Naive B cell (primary cell): Measurements from ENCODE around the gene RNF40. TPM values are rescaled to one million over a fixed set of nuclear protein-coding genes. Genes with fewer than 3 reads are reported as not detected.

ENCODE experiments used
- ATAC-seq, 2 donors: fragments of 150-1000 bp; cut with Tn5 transposase; 2 replicates each; pipeline ENCODE4 v1.10.0; 2021; ENCODE audit warnings: low read depth in 2 of 2, mild to moderate bottlenecking in 2 of 2, moderate library complexity in 2 of 2
- DNase-seq: peaks from one replicate; pipeline ENCODE4 v3.0.0; 2022
- H3K27ac Mint-ChIP-seq, 6 donors: one replicate each; pipeline ENCODE4 v1.8.0; 2020 to 2022; ENCODE audit warnings: mild to moderate bottlenecking in 6 of 6, mixed read lengths in 6 of 6, moderate library complexity in 5 of 6, inconsistent platforms in 2 of 6
- H3K27me3 Mint-ChIP-seq, 3 donors: one replicate each; pipeline ENCODE4 v1.8.0; 2021 to 2022; ENCODE audit warnings: mixed read lengths in 3 of 3, mild to moderate bottlenecking in 1 of 3
- H3K36me3 Mint-ChIP-seq, 2 donors: one replicate each; pipeline ENCODE4 v1.8.0; 2020 to 2022; ENCODE audit warnings: mixed read lengths in 2 of 2, inconsistent platforms in 1 of 2, mild to moderate bottlenecking in 1 of 2
- H3K4me1 Mint-ChIP-seq, 3 donors: one replicate each; pipeline ENCODE4 v1.8.0; 2020 to 2022; ENCODE audit warnings: mixed read lengths in 3 of 3, inconsistent platforms in 1 of 3, mild to moderate bottlenecking in 1 of 3, moderate library complexity in 1 of 3
- H3K4me3 Mint-ChIP-seq, 8 donors: one replicate each; pipeline ENCODE4 v1.8.0; 2020 to 2022; ENCODE audit warnings: mild to moderate bottlenecking in 8 of 8, mixed read lengths in 8 of 8, moderate library complexity in 8 of 8, inconsistent platforms in 2 of 8
- H3K9me3 Mint-ChIP-seq, 7 donors: one replicate each; pipeline ENCODE4 v1.8.0; 2020 to 2022; ENCODE audit warnings: mixed read lengths in 7 of 7, mild to moderate bottlenecking in 5 of 7, inconsistent platforms in 2 of 7, moderate library complexity in 1 of 7
- polyA plus RNA-seq, 6 donors: library from polyadenylated mRNA; unstranded; fragments of 300-500 nt; fragmentation: Illumina TruSeq; gene quantifications; one replicate each; pipeline ENCODE4 v1.2.3, GENCODE V29; 2021; ENCODE audit warnings: low read depth in 6 of 6

RNF40 gene
- polyA plus RNA-seq: 10 to 100 TPM; 15.0 to 51.6 (median 28.8) TPM

GRCh38 chr16:30761928-30762902 lies at the start of gene RNF40, which contains the start of gene CFAP119:
TSS of gene RNF40 (plus strand) at chr16:30762322. CDS start at chr16:30762546, 224 bp downstream.
TSS of gene CFAP119 (minus strand) at chr16:30762062. CDS start at chr16:30761748, 314 bp downstream.
- H3K36me3 Mint-ChIP-seq: peaks cover 5 to 8% of the 10 kb centered on the region in 2 donors
- peak within 1 kb of the TSS; percentile 90 to 99 (median 96) for H3K27ac Mint-ChIP-seq
- ATAC-seq (peak; percentile 88 to 89), DNase-seq (peak; percentile 95)
- H3K4me3 Mint-ChIP-seq: peak within 1 kb of the TSS; percentile 93 to 98 (median 98)
- no peaks in the 10 kb centered on the region for H3K27me3 Mint-ChIP-seq
- no peaks in the 10 kb centered on the region for H3K9me3 Mint-ChIP-seq
- H3K4me1 Mint-ChIP-seq: peaks cover 29 to 41% (median 38%) of the 10 kb centered on the region in 3 donors

GRCh38 chr16:30715750-30716445 lies 46.2 kb upstream of the RNF40 start:
- Mint-ChIP-seq H3K27ac (peak overlapping the region; percentile 48 to 88 (median 82)), H3K27me3 (no peaks in the 10 kb centered on the region), H3K36me3 (peaks cover 43 to 51% of the 10 kb centered on the region in 2 donors), H3K4me3 (peak overlapping the region in 3 of 8 donors; percentile 1 to 10 (median 5)), H3K9me3 (peaks cover 0 to 2% (median 0%) of the 10 kb centered on the region in 7 donors), H3K4me1 (peaks cover 14 to 23% (median 15%) of the 10 kb centered on the region in 3 donors)
- DNase-seq: no peak
- peak; percentile 89 to 97 for ATAC-seq

GRCh38 chr16:30720086-30720485 lies 42.0 kb upstream of the RNF40 start:
- H3K4me3 Mint-ChIP-seq: no peak overlapping the region
- no peak for DNase-seq
- H3K9me3 Mint-ChIP-seq: peaks cover 0 to 2% (median 0%) of the 10 kb centered on the region in 7 donors
- no peak for ATAC-seq
- H3K27ac Mint-ChIP-seq: peak overlapping the region in 1 of 6 donors; percentile 85
- no peaks in the 10 kb centered on the region for H3K27me3 Mint-ChIP-seq
- peaks cover 29 to 59% of the 10 kb centered on the region in 2 donors for H3K36me3 Mint-ChIP-seq
- H3K4me1 Mint-ChIP-seq: peaks cover 24 to 28% (median 27%) of the 10 kb centered on the region in 3 donors

GRCh38 chr16:30720694-30721093 lies 41.4 kb upstream of the RNF40 start:
- Mint-ChIP-seq H3K9me3 (no peaks in the 10 kb centered on the region), H3K4me1 (peaks cover 20 to 29% (median 28%) of the 10 kb centered on the region in 3 donors), H3K36me3 (peaks cover 25 to 53% of the 10 kb centered on the region in 2 donors), H3K4me3 (no peak overlapping the region), H3K27me3 (no peaks in the 10 kb centered on the region), H3K27ac (no peak overlapping the region)
- no peak for ATAC-seq
- no peak for DNase-seq

- Mint-ChIP-seq H3K36me3 (peaks cover 20 to 49% of the 10 kb centered on the region in 2 donors), H3K9me3 (no peaks in the 10 kb centered on the region), H3K27me3 (no peaks in the 10 kb centered on the region), H3K4me3 (peak overlapping the region in 1 of 8 donors; percentile 82), H3K4me1 (peaks cover 19 to 31% (median 28%) of the 10 kb centered on the region in 3 donors), H3K27ac (peak overlapping the region in 1 of 6 donors; percentile 2)
- DNase-seq (no peak), ATAC-seq (no peak)
Observed at GRCh38 chr16:30721167-30721566, 41.0 kb upstream of the RNF40 start.

- ATAC-seq (no peak), DNase-seq (no peak)
- H3K27ac Mint-ChIP-seq: peak overlapping the region in 2 of 6 donors; percentile 2 to 31
- no peak overlapping the region for H3K4me3 Mint-ChIP-seq
- no peaks in the 10 kb centered on the region for H3K27me3 Mint-ChIP-seq
- H3K9me3 Mint-ChIP-seq: no peaks in the 10 kb centered on the region
- peaks cover 19 to 44% of the 10 kb centered on the region in 2 donors for H3K36me3 Mint-ChIP-seq
- H3K4me1 Mint-ChIP-seq: peaks cover 17 to 28% (median 28%) of the 10 kb centered on the region in 3 donors
Observed at GRCh38 chr16:30721606-30722005, 40.5 kb upstream of the RNF40 start.

DNA sequence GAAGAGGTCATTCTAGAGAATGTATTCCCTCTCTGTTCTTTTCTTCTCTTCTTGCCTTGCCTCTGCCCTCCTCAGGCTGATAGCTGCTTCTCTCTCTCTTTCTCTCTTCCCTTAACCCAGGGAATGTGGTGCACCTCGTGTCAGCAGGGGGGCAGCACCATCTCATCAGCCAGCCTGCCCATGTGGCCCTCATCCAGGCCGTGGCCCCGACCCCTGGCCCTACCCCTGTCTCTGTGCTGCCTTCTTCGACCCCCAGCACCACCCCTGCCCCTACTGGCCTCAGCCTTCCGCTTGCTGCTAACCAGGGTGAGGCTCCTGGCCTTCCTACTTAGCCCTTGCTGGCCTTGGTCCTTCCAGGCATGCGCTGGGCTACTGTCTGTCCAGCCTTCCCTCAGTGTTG lies 39.7 kb upstream of the RNF40 start:
- DNase-seq (no peak), ATAC-seq (peak; percentile 21 to 49)
- peaks cover 19 to 44% of the 10 kb centered on the region in 2 donors for H3K36me3 Mint-ChIP-seq
- H3K27ac Mint-ChIP-seq: no peak overlapping the region
- H3K4me3 Mint-ChIP-seq: no peak overlapping the region
- peaks cover 17 to 31% (median 28%) of the 10 kb centered on the region in 3 donors for H3K4me1 Mint-ChIP-seq
- H3K9me3 Mint-ChIP-seq: no peaks in the 10 kb centered on the region
- H3K27me3 Mint-ChIP-seq: no peaks in the 10 kb centered on the region

DNA sequence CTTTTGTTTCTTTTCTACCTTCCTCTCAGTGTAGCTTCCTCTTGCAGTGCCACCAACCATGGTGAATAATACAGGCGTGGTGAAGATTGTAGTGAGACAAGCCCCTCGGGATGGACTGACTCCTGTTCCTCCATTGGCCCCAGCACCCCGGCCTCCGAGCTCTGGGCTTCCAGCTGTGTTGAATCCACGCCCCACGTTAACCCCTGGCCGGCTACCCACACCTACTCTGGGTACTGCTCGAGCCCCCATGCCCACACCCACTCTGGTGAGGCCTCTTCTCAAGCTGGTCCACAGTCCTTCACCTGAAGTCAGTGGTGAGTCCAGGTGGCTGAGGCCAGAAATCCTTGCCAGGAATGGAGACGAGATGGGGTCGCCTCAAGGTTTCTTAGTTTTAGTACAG lies 39.2 kb upstream of the RNF40 start:
- no peaks in the 10 kb centered on the region for H3K9me3 Mint-ChIP-seq
- no peaks in the 10 kb centered on the region for H3K27me3 Mint-ChIP-seq
- ATAC-seq (no peak), DNase-seq (no peak)
- H3K4me1 Mint-ChIP-seq: peaks cover 17 to 31% (median 28%) of the 10 kb centered on the region in 3 donors
- H3K27ac Mint-ChIP-seq: no peak overlapping the region
- H3K36me3 Mint-ChIP-seq: peaks cover 19 to 44% of the 10 kb centered on the region in 2 donors
- no peak overlapping the region for H3K4me3 Mint-ChIP-seq

GRCh38 chr16:30723725-30724355 lies 38.3 kb upstream of the RNF40 start:
- Mint-ChIP-seq H3K9me3 (no peaks in the 10 kb centered on the region), H3K4me3 (peak overlapping the region in 1 of 8 donors; percentile 44), H3K36me3 (peaks cover 19 to 44% of the 10 kb centered on the region in 2 donors), H3K27ac (peak overlapping the region in 4 of 6 donors; percentile 37 to 82 (median 62)), H3K4me1 (peaks cover 17 to 31% (median 28%) of the 10 kb centered on the region in 3 donors), H3K27me3 (no peaks in the 10 kb centered on the region)
- no peak for DNase-seq
- no peak for ATAC-seq

DNA sequence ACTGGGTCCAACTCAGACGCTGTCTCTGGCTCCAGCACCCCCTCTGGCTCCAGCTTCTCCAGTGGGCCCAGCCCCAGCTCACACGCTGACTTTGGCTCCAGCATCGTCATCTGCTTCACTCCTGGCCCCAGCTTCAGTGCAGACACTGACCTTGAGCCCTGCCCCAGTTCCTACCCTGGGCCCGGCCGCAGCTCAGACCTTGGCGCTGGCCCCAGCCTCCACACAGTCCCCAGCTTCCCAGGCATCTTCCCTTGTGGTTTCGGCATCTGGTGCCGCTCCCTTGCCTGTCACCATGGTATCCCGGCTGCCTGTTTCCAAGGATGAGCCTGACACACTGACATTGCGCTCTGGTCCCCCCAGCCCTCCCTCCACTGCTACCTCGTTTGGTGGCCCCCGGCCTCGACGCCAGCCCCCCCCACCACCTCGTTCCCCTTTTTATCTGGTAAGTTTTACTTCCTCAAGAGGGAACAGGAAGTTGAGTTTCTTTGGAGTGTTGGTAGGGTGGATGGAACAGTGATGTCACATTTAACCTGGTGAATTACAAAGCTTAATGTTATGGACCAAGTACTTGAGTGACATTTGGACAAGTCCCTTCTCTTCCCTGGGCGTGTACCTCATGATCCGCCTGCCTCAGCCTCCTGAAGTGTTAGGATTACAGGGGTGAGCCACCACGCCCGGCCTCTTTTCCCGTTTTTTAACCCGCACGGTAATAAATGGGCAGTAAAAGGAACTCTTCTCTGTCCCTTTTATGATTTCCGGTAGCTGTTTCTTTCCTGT lies 37.3 kb upstream of the RNF40 start:
- ATAC-seq: peak; percentile 67 to 72

DNA sequence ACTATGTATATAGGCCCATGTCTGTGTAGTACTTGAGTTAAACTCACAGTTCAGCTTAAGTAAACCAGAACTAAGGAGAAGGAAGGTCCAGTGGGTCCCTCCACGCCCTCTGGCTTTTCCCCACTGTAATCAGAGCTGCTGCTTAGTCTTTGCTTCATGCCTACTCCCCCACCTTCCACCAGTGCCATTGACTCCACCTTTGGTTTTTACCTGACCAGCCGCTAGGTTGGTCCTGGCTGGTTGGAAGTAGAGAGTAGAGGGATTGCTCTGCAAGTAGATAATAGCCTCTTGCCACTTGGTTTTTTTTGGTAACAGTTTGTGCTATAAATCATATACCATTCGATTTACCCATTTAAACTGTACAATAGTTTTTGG lies 36.7 kb upstream of the RNF40 start:
- H3K27me3 Mint-ChIP-seq: no peaks in the 10 kb centered on the region
- no peaks in the 10 kb centered on the region for H3K9me3 Mint-ChIP-seq
- peak overlapping the region in 5 of 6 donors; percentile 37 to 88 (median 70) for H3K27ac Mint-ChIP-seq
- DNase-seq (no peak), ATAC-seq (no peak)
- peaks cover 21 to 31% (median 28%) of the 10 kb centered on the region in 3 donors for H3K4me1 Mint-ChIP-seq
- peak overlapping the region in 1 of 8 donors; percentile 31 for H3K4me3 Mint-ChIP-seq
- H3K36me3 Mint-ChIP-seq: peaks cover 20 to 44% of the 10 kb centered on the region in 2 donors

More for the DNA sequence above, 37.3 kb upstream of the RNF40 start:
- Mint-ChIP-seq H3K36me3 (peaks cover 24 to 44% of the 10 kb centered on the region in 2 donors), H3K4me3 (peak overlapping the region in 2 of 8 donors; percentile 16 to 66), H3K27ac (peak overlapping the region in 4 of 6 donors; percentile 37 to 88 (median 72)), H3K27me3 (no peaks in the 10 kb centered on the region), H3K9me3 (no peaks in the 10 kb centered on the region), H3K4me1 (peaks cover 21 to 31% (median 28%) of the 10 kb centered on the region in 3 donors)
- DNase-seq: peak; percentile 25

DNA sequence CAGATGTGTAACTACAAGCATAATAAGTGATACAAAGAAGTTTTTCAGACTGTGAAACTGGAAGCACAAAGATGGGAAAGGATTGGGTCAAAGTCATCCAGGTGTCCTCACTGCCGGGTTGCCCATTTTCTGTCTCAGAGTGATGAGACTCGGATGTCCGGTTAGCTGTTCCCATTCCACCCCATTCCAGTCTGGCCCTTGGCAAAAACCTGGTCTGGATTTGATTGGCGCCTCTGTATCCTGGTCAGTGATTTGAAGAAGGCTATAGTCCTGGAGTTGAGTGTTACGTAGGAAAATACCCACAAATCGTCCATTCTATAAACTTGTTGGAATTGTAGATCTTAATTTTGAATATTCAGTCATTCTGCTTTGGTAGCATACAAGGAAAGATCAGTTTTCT lies 33.8 kb upstream of the RNF40 start:
- Mint-ChIP-seq H3K4me1 (peaks cover 13 to 31% (median 18%) of the 10 kb centered on the region in 3 donors), H3K4me3 (no peak overlapping the region)

More for the DNA sequence above, 33.8 kb upstream of the RNF40 start:
- H3K27me3 Mint-ChIP-seq: no peaks in the 10 kb centered on the region
- DNase-seq: no peak
- H3K27ac Mint-ChIP-seq: peak overlapping the region in 2 of 6 donors; percentile 45 to 54
- H3K9me3 Mint-ChIP-seq: no peaks in the 10 kb centered on the region
- no peak for ATAC-seq
- H3K36me3 Mint-ChIP-seq: peaks cover 15 to 19% of the 10 kb centered on the region in 2 donors
